Esophagus muscularis mucosa (tissue), 3 donors: ENCODE data around the gene RERE.
A peak's percentile ranks its signal among the peaks of the same experiment; 100 is the strongest.

Source experiments
- POLR2A ChIP-seq: fragments of 450-650 bp; IDR thresholded peaks from one replicate; pipeline ENCODE4 v1.6.1; 2017; ENCODE audit warnings: antibody characterized with exemption, moderate library complexity, mild to moderate bottlenecking, low read depth
- POLR2AphosphoS5 ChIP-seq, 2 donors: sonication (generic); formaldehyde crosslinking; IDR thresholded peaks; one replicate each; pipeline ENCODE4 v1.6.1; 2017; ENCODE audit warnings: antibody characterized with exemption in 2 of 2
- TF ChIP-seq, protein P1 (sequence below), 3 experiments: fragments of 200-600 bp in 2 of 3; fragments of 450-650 bp in 1 of 3; sonication (generic) in 2 of 3; IDR thresholded peaks; one replicate each; pipeline ENCODE4 v1.5.1; 2017 to 2019; ENCODE audit warnings: antibody characterized with exemption in 3 of 3, mild to moderate bottlenecking in 2 of 3, moderate library complexity in 1 of 3

DNA sequence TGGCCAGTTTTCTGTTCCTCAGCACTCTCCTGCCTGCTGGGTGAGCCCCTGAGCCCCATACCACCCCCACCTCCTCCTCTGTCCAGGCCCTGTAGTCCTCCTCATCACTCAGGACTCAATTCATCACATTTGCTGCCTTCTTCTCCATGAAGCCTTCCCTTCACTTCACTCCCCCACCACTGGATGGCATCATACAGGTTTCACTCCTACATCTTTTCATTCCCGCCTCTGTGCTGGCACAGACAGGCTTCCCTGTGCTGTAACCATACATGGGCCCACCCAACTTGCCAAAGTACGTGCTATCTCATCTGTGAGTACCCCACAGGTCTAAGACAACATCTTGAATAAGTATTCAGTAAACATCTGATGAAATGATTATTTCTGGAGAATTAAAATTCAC, 442.6 kb downstream of the RERE start:
- TF ChIP-seq, protein P1, sequence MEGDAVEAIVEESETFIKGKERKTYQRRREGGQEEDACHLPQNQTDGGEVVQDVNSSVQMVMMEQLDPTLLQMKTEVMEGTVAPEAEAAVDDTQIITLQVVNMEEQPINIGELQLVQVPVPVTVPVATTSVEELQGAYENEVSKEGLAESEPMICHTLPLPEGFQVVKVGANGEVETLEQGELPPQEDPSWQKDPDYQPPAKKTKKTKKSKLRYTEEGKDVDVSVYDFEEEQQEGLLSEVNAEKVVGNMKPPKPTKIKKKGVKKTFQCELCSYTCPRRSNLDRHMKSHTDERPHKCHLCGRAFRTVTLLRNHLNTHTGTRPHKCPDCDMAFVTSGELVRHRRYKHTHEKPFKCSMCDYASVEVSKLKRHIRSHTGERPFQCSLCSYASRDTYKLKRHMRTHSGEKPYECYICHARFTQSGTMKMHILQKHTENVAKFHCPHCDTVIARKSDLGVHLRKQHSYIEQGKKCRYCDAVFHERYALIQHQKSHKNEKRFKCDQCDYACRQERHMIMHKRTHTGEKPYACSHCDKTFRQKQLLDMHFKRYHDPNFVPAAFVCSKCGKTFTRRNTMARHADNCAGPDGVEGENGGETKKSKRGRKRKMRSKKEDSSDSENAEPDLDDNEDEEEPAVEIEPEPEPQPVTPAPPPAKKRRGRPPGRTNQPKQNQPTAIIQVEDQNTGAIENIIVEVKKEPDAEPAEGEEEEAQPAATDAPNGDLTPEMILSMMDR (IDR thresholded peaks at IDR 0.05), result peak; percentile 37 to 55 (median 51)
- TF ChIP-seq POLR2A (no peak), POLR2AphosphoS5 (IDR thresholded peaks at IDR 0.05) (no peak)
